WTC11 (cell line): Measurements from ENCODE around the gene NCAM2. TPM values are rescaled to one million over a fixed set of nuclear protein-coding genes. Genes with fewer than 3 reads are reported as not detected.

Source experiments
- ATAC-seq: fragments of 200-7000 bp; cut with Tn5 transposase; 2 replicates; pipeline ENCODE4 v1.10.0; 2021; ENCODE audit warnings: mild to moderate bottlenecking, moderate library complexity
- CTCF ChIA-PET: fragments of 300-600 bp; sonication (Branson Sonifier 250); formaldehyde crosslinking; loops from one replicate; lab custom pipeline; 2021; ENCODE audit warnings: antibody characterized with exemption; lab: Charles Lee
- POLR2A ChIA-PET: fragments of 350-600 bp; sonication (Branson Sonifier 250); formaldehyde crosslinking; loops from one replicate; lab custom pipeline; 2021; ENCODE audit warnings: antibody characterized with exemption; lab: Charles Lee
- DNase-seq: peaks from one replicate; pipeline ENCODE4 v3.0.0; 2021; ENCODE audit warnings: low spot score
- H3K27ac Mint-ChIP-seq: 2 replicates; pipeline ENCODE4 v1.8.0; 2021; ENCODE audit warnings: mixed read lengths
- H3K27me3 Mint-ChIP-seq: 2 replicates; pipeline ENCODE4 v1.8.0; 2021; ENCODE audit warnings: low read depth, mild to moderate bottlenecking, moderate library complexity, mixed read lengths
- H3K36me3 Mint-ChIP-seq: 2 replicates; pipeline ENCODE4 v1.8.0; 2021; ENCODE audit warnings: mixed read lengths
- H3K4me1 Mint-ChIP-seq: 2 replicates; pipeline ENCODE4 v1.8.0; 2022; ENCODE audit warnings: mixed read lengths
- H3K4me3 Mint-ChIP-seq: 2 replicates; pipeline ENCODE4 v1.8.0; 2021; ENCODE audit warnings: mild to moderate bottlenecking, moderate library complexity, mixed read lengths
- H3K9me3 Mint-ChIP-seq: 2 replicates; pipeline ENCODE4 v1.8.0; 2021; ENCODE audit warnings: mixed read lengths
- ATF1 ChIP-seq: sonication (generic); formaldehyde crosslinking; IDR thresholded peaks from 2 replicates; pipeline ENCODE4 v1.8.1; 2023; ENCODE audit warnings: mild to moderate bottlenecking, moderate library complexity, missing genetic modification reagents
- HMGA2 ChIP-seq: fragments of 250-450 bp; sonication (Bioruptor Pico); IDR thresholded peaks from 2 replicates; pipeline ENCODE4 v1.4.0; 2021; ENCODE audit warnings: mild to moderate bottlenecking, moderate library complexity
- MAX ChIP-seq: sonication (generic); formaldehyde crosslinking; IDR thresholded peaks from 2 replicates; pipeline ENCODE4 v1.8.0; 2022; ENCODE audit warnings: mild to moderate bottlenecking, missing genetic modification reagents
- MYBL2 ChIP-seq: sonication (generic); formaldehyde crosslinking; IDR thresholded peaks from 2 replicates; pipeline ENCODE4 v1.8.1; 2023; ENCODE audit warnings: mild to moderate bottlenecking, moderate library complexity, missing genetic modification reagents
- NFATC4 ChIP-seq: fragments of 250-450 bp; sonication (Bioruptor Pico); IDR thresholded peaks from 2 replicates; pipeline ENCODE4 v1.9.0; 2021; ENCODE audit warnings: mild to moderate bottlenecking
- NFE2L1 ChIP-seq: sonication (generic); formaldehyde crosslinking; IDR thresholded peaks from 2 replicates; pipeline ENCODE4 v1.8.1; 2023; ENCODE audit warnings: missing genetic modification reagents
- NR3C1 ChIP-seq: sonication (generic); formaldehyde crosslinking; conservative IDR thresholded peaks from 2 replicates; pipeline ENCODE4 v1.8.1; 2023; ENCODE audit warnings: low read depth, mild to moderate bottlenecking, missing genetic modification reagents
- RORB ChIP-seq: fragments of 250-450 bp; sonication (Bioruptor Pico); IDR thresholded peaks from 2 replicates; pipeline ENCODE4 v1.9.0; 2021; ENCODE audit warnings: mild to moderate bottlenecking
- SMAD4 ChIP-seq: sonication (generic); formaldehyde crosslinking; IDR thresholded peaks from 2 replicates; pipeline ENCODE4 v1.8.0; 2022; ENCODE audit warnings: mild to moderate bottlenecking, missing genetic modification reagents
- TCF7 ChIP-seq: sonication (generic); formaldehyde crosslinking; IDR thresholded peaks from 2 replicates; pipeline ENCODE4 v1.8.0; 2022; ENCODE audit warnings: mild to moderate bottlenecking, low read depth, missing genetic modification reagents, moderate library complexity
- ZBTB21 ChIP-seq: sonication (generic); formaldehyde crosslinking; IDR thresholded peaks from 2 replicates; pipeline ENCODE4 v1.8.1; 2023; ENCODE audit warnings: mild to moderate bottlenecking, missing genetic modification reagents, borderline replicate concordance
- ZNF232 ChIP-seq: sonication (generic); formaldehyde crosslinking; IDR thresholded peaks from 2 replicates; pipeline ENCODE4 v1.8.0; 2022; ENCODE audit warnings: mild to moderate bottlenecking, missing genetic modification reagents
- ZNF281 ChIP-seq: sonication (generic); formaldehyde crosslinking; IDR thresholded peaks from 2 replicates; pipeline ENCODE4 v1.8.0; 2023; ENCODE audit warnings: mild to moderate bottlenecking, missing genetic modification reagents
- ZNF317 ChIP-seq: sonication (generic); formaldehyde crosslinking; IDR thresholded peaks from 2 replicates; pipeline ENCODE4 v1.8.1; 2023; ENCODE audit warnings: low read depth, mild to moderate bottlenecking, moderate library complexity, missing genetic modification reagents, borderline replicate concordance
- ZNF512 ChIP-seq: sonication (generic); formaldehyde crosslinking; IDR thresholded peaks from 2 replicates; pipeline ENCODE4 v1.8.1; 2022; ENCODE audit warnings: missing genetic modification reagents, borderline replicate concordance
- ZNF671 ChIP-seq: fragments of 250-450 bp; sonication (Bioruptor Pico); IDR thresholded peaks from 2 replicates; pipeline ENCODE4 v1.8.0; 2021; ENCODE audit warnings: mild to moderate bottlenecking
- total RNA-seq: library from RNA; stranded (reverse); gene quantifications from 3 replicates; pipeline ENCODE4 v1.2.3, GENCODE V29; 2021
- TF ChIP-seq, protein P1 (sequence below): fragments of 250-450 bp; sonication (Bioruptor Pico); IDR thresholded peaks from 2 replicates; pipeline ENCODE4 v1.9.0; 2021; ENCODE audit warnings: mild to moderate bottlenecking
- TF ChIP-seq, protein P2 (sequence below): sonication (generic); formaldehyde crosslinking; IDR thresholded peaks from 2 replicates; pipeline ENCODE4 v1.8.1; 2023; ENCODE audit warnings: mild to moderate bottlenecking, moderate library complexity, missing genetic modification reagents
- TF ChIP-seq, protein P3 (sequence below): sonication (generic); formaldehyde crosslinking; IDR thresholded peaks from 2 replicates; pipeline ENCODE4 v1.8.1; 2022; ENCODE audit warnings: mild to moderate bottlenecking, missing genetic modification reagents, moderate library complexity, borderline replicate concordance
- TF ChIP-seq, protein P4 (sequence below): fragments of 200-600 bp; IDR thresholded peaks from 2 replicates; pipeline ENCODE4 v1.8.0; 2022; ENCODE audit warnings: antibody characterized with exemption

NCAM2 gene
- total RNA-seq, 1 experiment from 2014 or later, result 1.6 TPM

DNA sequence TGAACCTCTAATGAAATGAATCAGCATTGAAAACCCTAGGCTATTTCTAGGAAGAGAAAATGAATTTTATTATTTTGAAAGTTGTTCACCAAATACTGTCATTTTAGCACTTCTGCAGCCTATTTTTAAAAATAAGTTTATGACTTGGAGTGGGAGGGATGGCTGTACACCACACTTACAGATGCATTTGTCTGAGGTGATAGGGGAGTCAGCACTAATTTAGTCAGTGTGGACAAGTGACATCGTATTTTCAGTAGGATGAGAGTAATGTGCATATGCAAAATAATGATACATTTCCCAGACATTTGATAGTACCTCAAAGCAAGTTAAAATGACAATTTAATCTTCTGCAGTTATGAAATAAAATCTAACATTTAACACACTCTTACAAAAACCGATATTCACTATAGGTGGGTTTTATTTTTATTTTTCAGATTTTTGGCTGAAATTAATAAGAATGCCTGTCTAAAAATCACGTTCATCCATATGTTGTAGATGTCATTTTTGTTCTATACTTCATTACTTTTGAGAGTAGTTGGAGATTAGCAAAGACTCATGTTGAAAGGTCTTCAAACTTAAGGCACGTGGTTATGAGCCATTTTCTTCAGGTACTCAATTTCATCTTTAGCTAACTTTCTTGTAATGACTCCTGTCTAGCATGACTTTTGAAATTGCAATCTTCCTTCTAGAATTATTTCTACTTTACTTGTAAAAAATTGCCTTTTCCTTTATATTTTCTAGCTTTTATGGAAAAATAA lies 186.7 kb downstream of the NCAM2 start (continued):
- no peak for TF ChIP-seq MAX (CRISPR knock-in tag)
- no peak for TF ChIP-seq ATF1 (CRISPR knock-in tag)
- TF ChIP-seq SMAD4 (CRISPR knock-in tag), result no peak
- TF ChIP-seq, protein P1, sequence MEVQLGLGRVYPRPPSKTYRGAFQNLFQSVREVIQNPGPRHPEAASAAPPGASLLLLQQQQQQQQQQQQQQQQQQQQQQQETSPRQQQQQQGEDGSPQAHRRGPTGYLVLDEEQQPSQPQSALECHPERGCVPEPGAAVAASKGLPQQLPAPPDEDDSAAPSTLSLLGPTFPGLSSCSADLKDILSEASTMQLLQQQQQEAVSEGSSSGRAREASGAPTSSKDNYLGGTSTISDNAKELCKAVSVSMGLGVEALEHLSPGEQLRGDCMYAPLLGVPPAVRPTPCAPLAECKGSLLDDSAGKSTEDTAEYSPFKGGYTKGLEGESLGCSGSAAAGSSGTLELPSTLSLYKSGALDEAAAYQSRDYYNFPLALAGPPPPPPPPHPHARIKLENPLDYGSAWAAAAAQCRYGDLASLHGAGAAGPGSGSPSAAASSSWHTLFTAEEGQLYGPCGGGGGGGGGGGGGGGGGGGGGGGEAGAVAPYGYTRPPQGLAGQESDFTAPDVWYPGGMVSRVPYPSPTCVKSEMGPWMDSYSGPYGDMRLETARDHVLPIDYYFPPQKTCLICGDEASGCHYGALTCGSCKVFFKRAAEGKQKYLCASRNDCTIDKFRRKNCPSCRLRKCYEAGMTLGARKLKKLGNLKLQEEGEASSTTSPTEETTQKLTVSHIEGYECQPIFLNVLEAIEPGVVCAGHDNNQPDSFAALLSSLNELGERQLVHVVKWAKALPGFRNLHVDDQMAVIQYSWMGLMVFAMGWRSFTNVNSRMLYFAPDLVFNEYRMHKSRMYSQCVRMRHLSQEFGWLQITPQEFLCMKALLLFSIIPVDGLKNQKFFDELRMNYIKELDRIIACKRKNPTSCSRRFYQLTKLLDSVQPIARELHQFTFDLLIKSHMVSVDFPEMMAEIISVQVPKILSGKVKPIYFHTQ, result no peak
- TF ChIP-seq NR3C1 (CRISPR knock-in tag), result no peak
- no peak for TF ChIP-seq NFATC4 (CRISPR knock-in tag)
- no peak for TF ChIP-seq NFE2L1 (CRISPR knock-in tag)
- no peak for TF ChIP-seq ZNF317
- TF ChIP-seq, protein P2, sequence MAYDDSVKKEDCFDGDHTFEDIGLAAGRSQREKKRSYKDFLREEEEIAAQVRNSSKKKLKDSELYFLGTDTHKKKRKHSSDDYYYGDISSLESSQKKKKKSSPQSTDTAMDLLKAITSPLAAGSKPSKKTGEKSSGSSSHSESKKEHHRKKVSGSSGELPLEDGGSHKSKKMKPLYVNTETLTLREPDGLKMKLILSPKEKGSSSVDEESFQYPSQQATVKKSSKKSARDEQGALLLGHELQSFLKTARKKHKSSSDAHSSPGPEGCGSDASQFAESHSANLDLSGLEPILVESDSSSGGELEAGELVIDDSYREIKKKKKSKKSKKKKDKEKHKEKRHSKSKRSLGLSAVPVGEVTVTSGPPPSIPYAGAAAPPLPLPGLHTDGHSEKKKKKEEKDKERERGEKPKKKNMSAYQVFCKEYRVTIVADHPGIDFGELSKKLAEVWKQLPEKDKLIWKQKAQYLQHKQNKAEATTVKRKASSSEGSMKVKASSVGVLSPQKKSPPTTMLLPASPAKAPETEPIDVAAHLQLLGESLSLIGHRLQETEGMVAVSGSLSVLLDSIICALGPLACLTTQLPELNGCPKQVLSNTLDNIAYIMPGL (CRISPR knock-in tag), result no peak

DNA sequence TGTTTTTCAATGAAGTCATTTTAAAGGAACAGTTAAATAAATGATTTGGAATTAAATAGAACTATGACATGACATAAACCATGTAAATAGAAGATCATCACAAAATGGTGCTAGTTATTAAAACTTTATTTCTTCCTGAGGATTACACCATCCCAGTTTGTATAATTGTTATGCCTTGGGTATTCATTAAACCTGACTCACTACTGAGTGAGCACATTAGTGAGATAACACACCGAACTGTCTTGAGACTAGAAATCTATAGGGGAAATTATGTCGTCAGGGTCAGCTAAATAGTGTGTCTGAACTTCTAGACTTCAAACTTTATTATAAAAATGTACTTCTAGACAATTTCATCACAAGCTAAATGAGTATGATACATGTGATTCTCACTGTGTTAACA lies 189.4 kb downstream of the NCAM2 start:
- CTCF ChIA-PET, result no interaction called here
- DNase-seq (no peak), ATAC-seq (no peak)
- Mint-ChIP-seq H3K27me3 (no peaks in the 10 kb centered on the region), H3K9me3 (no peaks in the 10 kb centered on the region), H3K36me3 (no peaks in the 10 kb centered on the region), H3K4me1 (no peaks in the 10 kb centered on the region), H3K4me3 (no peak overlapping the region), H3K27ac (no peak overlapping the region)
- TF ChIP-seq ATF1 (CRISPR knock-in tag) (no peak), ZNF232 (no peak), TCF7 (CRISPR knock-in tag) (no peak), ZNF671 (CRISPR knock-in tag) (no peak), ZNF512 (CRISPR knock-in tag) (no peak)
- TF ChIP-seq, protein P3, sequence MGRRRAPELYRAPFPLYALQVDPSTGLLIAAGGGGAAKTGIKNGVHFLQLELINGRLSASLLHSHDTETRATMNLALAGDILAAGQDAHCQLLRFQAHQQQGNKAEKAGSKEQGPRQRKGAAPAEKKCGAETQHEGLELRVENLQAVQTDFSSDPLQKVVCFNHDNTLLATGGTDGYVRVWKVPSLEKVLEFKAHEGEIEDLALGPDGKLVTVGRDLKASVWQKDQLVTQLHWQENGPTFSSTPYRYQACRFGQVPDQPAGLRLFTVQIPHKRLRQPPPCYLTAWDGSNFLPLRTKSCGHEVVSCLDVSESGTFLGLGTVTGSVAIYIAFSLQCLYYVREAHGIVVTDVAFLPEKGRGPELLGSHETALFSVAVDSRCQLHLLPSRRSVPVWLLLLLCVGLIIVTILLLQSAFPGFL (CRISPR knock-in tag), result no peak
- POLR2A ChIA-PET, result no interaction called here

DNA sequence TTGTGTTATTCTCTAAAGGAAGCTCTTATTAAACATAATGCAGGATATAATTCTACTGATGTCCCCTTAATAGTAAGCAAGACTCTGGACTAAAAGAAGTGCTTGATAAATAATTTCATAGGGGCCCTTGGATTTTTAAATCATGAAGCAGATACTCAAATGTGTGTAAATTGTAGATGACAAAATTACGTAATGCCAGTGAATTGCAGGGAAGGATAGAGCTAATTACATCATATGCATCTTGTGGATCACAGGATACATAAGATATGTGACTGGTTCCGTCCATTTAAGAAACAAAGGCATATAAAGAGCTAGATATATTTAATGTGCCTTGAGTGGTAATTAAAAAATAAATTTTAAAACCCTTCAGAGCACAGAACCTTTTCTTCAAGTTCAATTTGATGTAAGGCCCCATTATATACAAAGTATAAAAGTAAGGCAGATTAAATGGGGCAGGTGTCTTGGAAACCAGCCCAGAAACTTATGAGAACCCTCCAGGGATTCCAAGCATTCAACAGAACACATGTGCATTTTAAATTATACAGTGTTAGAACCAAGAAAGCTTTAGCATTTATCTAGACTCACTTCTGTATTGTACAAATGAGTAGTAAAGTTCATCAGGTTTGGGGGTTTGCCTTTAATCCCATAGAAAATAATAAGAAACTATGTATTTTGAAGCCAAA lies 190.4 kb downstream of the NCAM2 start:
- H3K4me3 Mint-ChIP-seq, result no peak overlapping the region
- H3K36me3 Mint-ChIP-seq, result no peaks in the 10 kb centered on the region
- DNase-seq (no peak), ATAC-seq (no peak)
- H3K9me3 Mint-ChIP-seq, result no peaks in the 10 kb centered on the region
- ChIA-PET CTCF (no interaction called here), POLR2A (no interaction called here)
- H3K27ac Mint-ChIP-seq, result no peak overlapping the region
- no peaks in the 10 kb centered on the region for H3K27me3 Mint-ChIP-seq
- no peaks in the 10 kb centered on the region for H3K4me1 Mint-ChIP-seq
- TF ChIP-seq, protein P4, sequence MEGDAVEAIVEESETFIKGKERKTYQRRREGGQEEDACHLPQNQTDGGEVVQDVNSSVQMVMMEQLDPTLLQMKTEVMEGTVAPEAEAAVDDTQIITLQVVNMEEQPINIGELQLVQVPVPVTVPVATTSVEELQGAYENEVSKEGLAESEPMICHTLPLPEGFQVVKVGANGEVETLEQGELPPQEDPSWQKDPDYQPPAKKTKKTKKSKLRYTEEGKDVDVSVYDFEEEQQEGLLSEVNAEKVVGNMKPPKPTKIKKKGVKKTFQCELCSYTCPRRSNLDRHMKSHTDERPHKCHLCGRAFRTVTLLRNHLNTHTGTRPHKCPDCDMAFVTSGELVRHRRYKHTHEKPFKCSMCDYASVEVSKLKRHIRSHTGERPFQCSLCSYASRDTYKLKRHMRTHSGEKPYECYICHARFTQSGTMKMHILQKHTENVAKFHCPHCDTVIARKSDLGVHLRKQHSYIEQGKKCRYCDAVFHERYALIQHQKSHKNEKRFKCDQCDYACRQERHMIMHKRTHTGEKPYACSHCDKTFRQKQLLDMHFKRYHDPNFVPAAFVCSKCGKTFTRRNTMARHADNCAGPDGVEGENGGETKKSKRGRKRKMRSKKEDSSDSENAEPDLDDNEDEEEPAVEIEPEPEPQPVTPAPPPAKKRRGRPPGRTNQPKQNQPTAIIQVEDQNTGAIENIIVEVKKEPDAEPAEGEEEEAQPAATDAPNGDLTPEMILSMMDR, result no peak
- no peak for TF ChIP-seq MYBL2 (CRISPR knock-in tag)
- no peak for TF ChIP-seq RORB (CRISPR knock-in tag)
- TF ChIP-seq HMGA2, result no peak
- TF ChIP-seq ZNF281, result no peak
- TF ChIP-seq ZBTB21 (CRISPR knock-in tag), result no peak
